Fibroblast of pulmonary artery (primary cell): ENCODE measurements around the gene ADK.
"Not testable (repeated sequence)": the region's sequence is repeated elsewhere in the genome, so short reads cannot be mapped to it uniquely, and the experiment has no call there.

ENCODE experiments used
- DNase-seq: peaks from one replicate; pipeline ENCODE4 v3.0.0-alpha.2; 2010; ENCODE audit warnings: low read depth
- H3K4me3 ChIP-seq: replicated peaks from 2 replicates; pipeline ENCODE4 v1.5.1; 2011; ENCODE audit warnings: low read depth, mild to moderate bottlenecking, control low read depth, low read length, moderate library complexity
- CTCF ChIP-seq: IDR thresholded peaks from 2 replicates; pipeline ENCODE4 v1.5.1; 2011; ENCODE audit warnings: mild to moderate bottlenecking, control low read depth, low read length, inconsistent platforms; ENCODE audit errors: missing control alignments

Gene ADK

GRCh38 chr10:74121368-74121767 is 29.7 kb upstream of the ADK start:
- no peak overlapping the region for H3K4me3 ChIP-seq
- TF ChIP-seq CTCF, result no peak
- no peak for DNase-seq

GRCh38 chr10:74122060-74122459 is 29.0 kb upstream of the ADK start:
- no peak for DNase-seq
- no peak for TF ChIP-seq CTCF
- no peak overlapping the region for H3K4me3 ChIP-seq

GRCh38 chr10:74123081-74123480 is 27.9 kb upstream of the ADK start:
- TF ChIP-seq CTCF, result no peak
- H3K4me3 ChIP-seq, result no peak overlapping the region
- no peak for DNase-seq

- no peak overlapping the region for H3K4me3 ChIP-seq
- TF ChIP-seq CTCF, result no peak
- DNase-seq, result no peak
Observed at GRCh38 chr10:74133923-74134820, 16.8 kb upstream of the ADK start.

- DNase-seq, result no peak
- no peak for TF ChIP-seq CTCF
- H3K4me3 ChIP-seq, result no peak overlapping the region
Observed at GRCh38 chr10:74135452-74135851, 15.6 kb upstream of the ADK start.

GRCh38 chr10:74137992-74138391 is 13.0 kb upstream of the ADK start:
- TF ChIP-seq CTCF, result no peak
- DNase-seq, result no peak
- H3K4me3 ChIP-seq, result no peak overlapping the region

- not testable (repeated sequence) for DNase-seq, H3K4me3 ChIP-seq
Observed at GRCh38 chr10:74138596-74138995, 12.4 kb upstream of the ADK start.
